Stomach (tissue), 9 donors: Measurements from ENCODE around the gene FZD4. TPM values are rescaled to one million over a fixed set of nuclear protein-coding genes. Genes with fewer than 3 reads are reported as not detected.

Experiments
- DNase-seq, 2 donors: peaks; one replicate each; pipeline versions ENCODE4 v3.0.0 to v3.0.0-alpha.2; 2013 to 2019
- H3K27ac ChIP-seq, 5 donors: fragments of 200-600 bp in 4 of 5; sonication (generic) in 4 of 5; one replicate each; pipeline ENCODE4 v1.5.1; 2013 to 2019; ENCODE audit warnings: mild to moderate bottlenecking in 1 of 5, moderate library complexity in 1 of 5
- H3K27me3 ChIP-seq, 3 donors: fragments of 200-600 bp; sonication (generic); one replicate each; pipeline ENCODE4 v1.5.1; 2017 to 2019; ENCODE audit warnings: mixed run types in 1 of 3
- H3K36me3 ChIP-seq, 4 donors: fragments of 200-600 bp; sonication (generic); 1 replicate in 3 of 4; 2 replicates in 1 of 4; pipeline ENCODE4 v1.5.1; 2016 to 2019
- H3K4me1 ChIP-seq, 4 donors: fragments of 200-600 bp; sonication (generic); one replicate each; pipeline ENCODE4 v1.5.1; 2016 to 2019
- H3K4me3 ChIP-seq, 4 donors: fragments of 200-600 bp; sonication (generic) in 3 of 4; one replicate each; pipeline ENCODE4 v1.5.1; 2016 to 2019; ENCODE audit warnings: mild to moderate bottlenecking in 1 of 4
- H3K9me3 ChIP-seq, 4 donors: fragments of 200-600 bp; sonication (generic); one replicate each; pipeline ENCODE4 v1.5.1; 2016 to 2019
- CTCF ChIP-seq, 7 experiments: fragments of 450-650 bp in 4 of 7; fragments of 200-600 bp in 3 of 7; sonication (generic) in 3 of 7; IDR thresholded peaks; one replicate each; pipeline ENCODE4 v1.5.1; 2016 to 2019; ENCODE audit warnings: antibody characterized with exemption in 7 of 7, control low read depth in 2 of 7, mild to moderate bottlenecking in 1 of 7
- EP300 ChIP-seq: sonication (generic); formaldehyde crosslinking; IDR thresholded peaks from one replicate; pipeline ENCODE4 v1.6.1; 2017; ENCODE audit warnings: antibody characterized with exemption
- POLR2A ChIP-seq, 4 donors: fragments of 450-650 bp; IDR thresholded peaks; one replicate each; pipeline ENCODE4 v1.6.1; 2016; ENCODE audit warnings: antibody characterized with exemption in 4 of 4, control low read depth in 2 of 4, mild to moderate bottlenecking in 1 of 4, moderate library complexity in 1 of 4
- POLR2AphosphoS5 ChIP-seq, 3 donors: sonication (generic); formaldehyde crosslinking; IDR thresholded peaks; one replicate each; pipeline ENCODE4 v1.6.1; 2016; ENCODE audit warnings: antibody characterized with exemption in 3 of 3
- WGBS, 5 donors: extraction: QIAGEN DNeasy Blood & Tissue Kit in 3 of 5; methylation state at CpG; one replicate each; pipeline versions ENCODE4 v1.1.5 to v1.1.7; 2013 to 2018; 5-methylcytosine and 5-hydroxymethylcytosine counted together
- intact Hi-C: fragments of 100-400 bp; cut with DNase I; formaldehyde crosslinking; loops from one replicate; pipeline ENCODE4 v1.15.1; 2023; ENCODE audit warnings: low total_unique reads
- polyA plus RNA-seq, 3 donors: library from polyadenylated mRNA; stranded (reverse); fragments of 200-250 nt; gene quantifications; one replicate each; pipeline ENCODE4 v1.2.3, GENCODE V29; 2013
- total RNA-seq, 5 donors: library from RNA; depleted of rRNA; stranded (reverse); fragments of >200 nt; gene quantifications; one replicate each; pipeline versions ENCODE4 v1.1.0 to v1.2.3, GENCODE V29; 2014 to 2016
- donor health status: healthy with polysubstance abuse.
- donor health status: Bipolar disorder and iron deficiency.
- donor health status: healthy.

Gene FZD4
- total and polyA plus RNA-seq, 8 donors = 2.4 to 55.8 (median 12.0) TPM

GRCh38 chr11:86906198-86906597, 49.0 kb downstream of the FZD4 start:
- H3K27ac ChIP-seq = no peak overlapping the region
- H3K4me3 ChIP-seq = no peak overlapping the region
- DNase-seq = no peak
- no peaks in the 10 kb centered on the region for H3K4me1 ChIP-seq
- H3K36me3 ChIP-seq = no peaks in the 10 kb centered on the region
- no peaks in the 10 kb centered on the region for H3K9me3 ChIP-seq
- WGBS, 5 donors = 80 to 92% (median 92%) methylated on average over 16 to 24 of the region's 24 CpGs
- no peaks in the 10 kb centered on the region for H3K27me3 ChIP-seq
- TF ChIP-seq POLR2AphosphoS5 (IDR thresholded peaks at IDR 0.05) (no peak), POLR2A (IDR thresholded peaks at IDR 0.05) (no peak), EP300 (no peak), CTCF (IDR thresholded peaks at IDR 0.05) (no peak)
- intact Hi-C loops = no loop called here

GRCh38 chr11:86905252-86905651, 49.9 kb downstream of the FZD4 start:
- no peaks in the 10 kb centered on the region for H3K4me1 ChIP-seq
- H3K36me3 ChIP-seq = no peaks in the 10 kb centered on the region
- no peak for DNase-seq
- no peaks in the 10 kb centered on the region for H3K27me3 ChIP-seq
- intact Hi-C loops = no loop called here
- 87 to 95% (median 93%) methylated on average over 3 of the region's 3 CpGs for WGBS, 5 donors
- H3K27ac ChIP-seq = no peak overlapping the region
- no peak overlapping the region for H3K4me3 ChIP-seq
- H3K9me3 ChIP-seq = no peaks in the 10 kb centered on the region
- no peak for TF ChIP-seq CTCF (IDR thresholded peaks at IDR 0.05)

- Histone ChIP-seq H3K36me3 (no peaks in the 10 kb centered on the region), H3K4me3 (no peak overlapping the region), H3K27me3 (no peaks in the 10 kb centered on the region), H3K9me3 (no peaks in the 10 kb centered on the region), H3K4me1 (no peaks in the 10 kb centered on the region), H3K27ac (no peak overlapping the region)
- TF ChIP-seq CTCF (IDR thresholded peaks at IDR 0.05) (no peak), POLR2A (IDR thresholded peaks at IDR 0.05) (no peak), EP300 (no peak), POLR2AphosphoS5 (IDR thresholded peaks at IDR 0.05) (no peak)
- intact Hi-C loops = no loop called here
- DNase-seq = peak in 1 of 2 donors; percentile 9
- 67 to 73% (median 72%) methylated on average over 2 of the region's 2 CpGs for WGBS, 5 donors
These were observed 51.2 kb downstream of the FZD4 start for GRCh38 chr11:86904001-86904400.

- Histone ChIP-seq H3K27ac (no peak overlapping the region), H3K36me3 (no peaks in the 10 kb centered on the region), H3K4me3 (no peak overlapping the region), H3K4me1 (no peaks in the 10 kb centered on the region), H3K9me3 (no peaks in the 10 kb centered on the region), H3K27me3 (no peaks in the 10 kb centered on the region)
- TF ChIP-seq POLR2AphosphoS5 (IDR thresholded peaks at IDR 0.05) (no peak), EP300 (no peak), POLR2A (IDR thresholded peaks at IDR 0.05) (no peak), CTCF (IDR thresholded peaks at IDR 0.05) (no peak)
- intact Hi-C loops = no loop called here
- 37 to 69% (median 50%) methylated on average over 1 of the region's 1 CpG for WGBS, 5 donors
- no peak for DNase-seq
These were observed 52.9 kb downstream of the FZD4 start for GRCh38 chr11:86902345-86902744.
